GM12878 (cell line): ENCODE measurements around the gene USH2A. TPM values are rescaled to one million over a fixed set of nuclear protein-coding genes. Genes with fewer than 3 reads are reported as not detected.

ENCODE experiments used
- ATAC-seq: fragments of 200-7000 bp; cut with Tn5 transposase; 3 replicates; pipeline ENCODE4 v1.9.1; 2020; ENCODE audit warnings: mild to moderate bottlenecking, moderate library complexity
- BruUV-seq: library from RNA; stranded (reverse); fragments of 400-500 nt; replicated peaks from 2 replicates; lab custom pipeline; 2021; lab: Mats Ljungman, UMichigan
- CTCF ChIA-PET: fragments of 300-600 bp; sonication (Branson Sonifier 250); formaldehyde crosslinking; extraction: SDS; loops from one replicate; lab custom pipeline; 2021; ENCODE audit warnings: inconsistent platforms; lab: Yijun Ruan, JAX
- POLR2A ChIA-PET: fragments of 350-600 bp; formaldehyde crosslinking; extraction: SDS; loops from one replicate; lab custom pipeline; 2021; ENCODE audit warnings: inconsistent platforms; lab: Charles Lee
- RAD21 ChIA-PET: fragments of 300-600 bp; sonication (Branson Sonifier 250); formaldehyde crosslinking; loops from one replicate; lab custom pipeline; 2023; ENCODE audit warnings: antibody characterized with exemption; ENCODE audit not compliant: unreplicated experiment; lab: Charles Lee
- SMC1A ChIA-PET: fragments of 300-600 bp; sonication (Branson Sonifier 250); formaldehyde crosslinking; loops from one replicate; lab custom pipeline; 2023; ENCODE audit not compliant: unreplicated experiment, uncharacterized antibody; lab: Charles Lee
- DNase-seq: peaks from one replicate; pipeline ENCODE4 v3.0.0-alpha.2; 2011; ENCODE audit warnings: low read depth, low spot score
- FAIRE-seq: peaks from 3 replicates; lab custom pipeline; 2011; peaks lifted over from hg19 to GRCh38; lab: Jason Lieb, UNC
- H2AFZ ChIP-seq: 2 replicates; pipeline ENCODE4 v1.6.0; 2011; ENCODE audit warnings: low read depth, low read length, control low read depth; ENCODE audit not compliant: control insufficient read depth
- H3K27ac ChIP-seq: 2 replicates; pipeline ENCODE4 v1.5.1; 2011; ENCODE audit warnings: control low read depth; ENCODE audit not compliant: control insufficient read depth, insufficient read depth
- H3K27me3 ChIP-seq, 2 experiments: replicated peaks in 1 of 2; 2 replicates each; pipeline versions ENCODE4 v1.6.0 to v1.6.1; 2011; ENCODE audit warnings: low read length in 1 of 2; ENCODE audit not compliant: control insufficient read depth in 2 of 2, insufficient read depth in 2 of 2
- H3K36me3 ChIP-seq, 2 experiments: 2 replicates each; pipeline ENCODE4 v1.5.1; 2011; ENCODE audit warnings: low read length in 1 of 2; ENCODE audit not compliant: control insufficient read depth in 2 of 2, insufficient read depth in 2 of 2
- H3K4me1 ChIP-seq: 2 replicates; pipeline ENCODE4 v1.6.1; 2011; ENCODE audit warnings: mild to moderate bottlenecking, low read length, moderate library complexity, mixed read lengths; ENCODE audit not compliant: control insufficient read depth, insufficient read depth
- H3K4me2 ChIP-seq: 2 replicates; pipeline ENCODE4 v1.6.0; 2011; ENCODE audit warnings: control low read depth; ENCODE audit not compliant: control insufficient read depth, insufficient read depth
- H3K4me3 ChIP-seq: fragments of 200-600 bp; sonication (generic); 2 replicates; pipeline ENCODE4 v1.5.1; 2016
- H3K79me2 ChIP-seq: 2 replicates; pipeline ENCODE4 v1.6.0; 2011; ENCODE audit warnings: low read length; ENCODE audit not compliant: control insufficient read depth, insufficient read depth
- H3K9ac ChIP-seq: 2 replicates; pipeline ENCODE4 v1.8.0; 2011; ENCODE audit warnings: low read length, control low read depth, mixed read lengths; ENCODE audit not compliant: control insufficient read depth, insufficient read depth
- H3K9me3 ChIP-seq: replicated peaks from 3 replicates; pipeline ENCODE4 v1.5.1; 2011; ENCODE audit warnings: mild to moderate bottlenecking, low read length; ENCODE audit not compliant: control insufficient read depth, insufficient read depth
- H4K20me1 ChIP-seq: 2 replicates; pipeline ENCODE4 v1.6.0; 2011; ENCODE audit not compliant: control insufficient read depth, insufficient read depth
- TAF1 ChIP-seq: IDR thresholded peaks from 2 replicates; pipeline ENCODE4 v1.6.1; 2011; ENCODE audit warnings: mild to moderate bottlenecking, low read depth, low read length, borderline replicate concordance
- USF2 ChIP-seq: IDR thresholded peaks from 2 replicates; pipeline ENCODE4 v1.6.1; 2011; ENCODE audit warnings: low read depth, low read length, improper control_type of control experiment, borderline replicate concordance
- in situ Hi-C: fragments of 300-500 bp; cut with MboI; formaldehyde crosslinking; loops from 9 replicates; pipeline ENCODE4 v1.14.3; 2018; ENCODE audit warnings: mixed read lengths
- intact Hi-C: fragments of 100-400 bp; cut with micrococcal nuclease; formaldehyde crosslinking; loops from one replicate; pipeline ENCODE4 v1.14.2; 2022; ENCODE audit not compliant: unreplicated experiment
- polyA plus RNA-seq, 11 experiments: library from polyadenylated mRNA; depleted of rRNA in 4 of 11; unstranded in 6 of 11; stranded (reverse) in 5 of 11; fragments of >200 nt; fragmentation: Nextera tagmentation in 4 of 11; fragmentation: Illumina TruSeq in 1 of 11; extraction: Ambion mirVana in 4 of 11; extraction: Trizol in 1 of 11; gene quantifications; 1 replicate in 1 of 11; 2 replicates in 10 of 11; pipeline versions ENCODE4 v1.2.1 to v1.2.3, GENCODE V29; 2011 to 2016; ENCODE audit warnings: inconsistent platforms in 2 of 11, missing spikeins in 2 of 11, low read depth in 1 of 11
- total RNA-seq, 4 experiments: library from RNA; depleted of rRNA in 3 of 4; stranded (reverse); fragments of >200 nt in 3 of 4; fragmentation: Illumina TruSeq in 1 of 4; extraction: Trizol in 1 of 4; gene quantifications; 2 replicates each; pipeline versions ENCODE4 v1.2.1 to v1.2.3, GENCODE V29; 2013 to 2021
- TF ChIP-seq, protein P1 (sequence below): IDR thresholded peaks from 2 replicates; pipeline ENCODE4 v1.6.1; 2012; ENCODE audit warnings: mild to moderate bottlenecking, low read depth, low read length

USH2A gene
- total and polyA plus RNA-seq, 10 of the 15 experiments (the other 5 are each of a cell fraction or from before 2014, with no cell fraction given) = under 0.01 to 0.20 (median 0.01) TPM; not detected in 2

GRCh38 chr1:216178281-216178680 lies 245.0 kb downstream of the USH2A start:
- ChIA-PET POLR2A (no interaction called here), SMC1A (interaction anchor here (0.6 kb wide), 1 partner anchor 609 kb away, joined by 3 read pairs; no protein-coding TSS in a partner anchor), CTCF (no interaction called here), RAD21 (no interaction called here)
- intact Hi-C loops (no loop called here), in situ Hi-C loops (no loop called here)
- no peak for DNase-seq
- no peaks in the 10 kb centered on the region for H3K27me3 ChIP-seq
- no TSS peak for BruUV-seq
- no peak overlapping the region for H3K4me2 ChIP-seq
- H3K79me2 ChIP-seq = no peaks in the 10 kb centered on the region
- no peaks in the 10 kb centered on the region for H3K36me3 ChIP-seq
- H4K20me1 ChIP-seq = no peaks in the 10 kb centered on the region
- H3K4me3 ChIP-seq = no peak overlapping the region
- no peaks in the 10 kb centered on the region for H3K9me3 ChIP-seq
- no peak overlapping the region for H2AFZ ChIP-seq
- no peak for FAIRE-seq
- no peak for ATAC-seq
- TF ChIP-seq, protein P1, sequence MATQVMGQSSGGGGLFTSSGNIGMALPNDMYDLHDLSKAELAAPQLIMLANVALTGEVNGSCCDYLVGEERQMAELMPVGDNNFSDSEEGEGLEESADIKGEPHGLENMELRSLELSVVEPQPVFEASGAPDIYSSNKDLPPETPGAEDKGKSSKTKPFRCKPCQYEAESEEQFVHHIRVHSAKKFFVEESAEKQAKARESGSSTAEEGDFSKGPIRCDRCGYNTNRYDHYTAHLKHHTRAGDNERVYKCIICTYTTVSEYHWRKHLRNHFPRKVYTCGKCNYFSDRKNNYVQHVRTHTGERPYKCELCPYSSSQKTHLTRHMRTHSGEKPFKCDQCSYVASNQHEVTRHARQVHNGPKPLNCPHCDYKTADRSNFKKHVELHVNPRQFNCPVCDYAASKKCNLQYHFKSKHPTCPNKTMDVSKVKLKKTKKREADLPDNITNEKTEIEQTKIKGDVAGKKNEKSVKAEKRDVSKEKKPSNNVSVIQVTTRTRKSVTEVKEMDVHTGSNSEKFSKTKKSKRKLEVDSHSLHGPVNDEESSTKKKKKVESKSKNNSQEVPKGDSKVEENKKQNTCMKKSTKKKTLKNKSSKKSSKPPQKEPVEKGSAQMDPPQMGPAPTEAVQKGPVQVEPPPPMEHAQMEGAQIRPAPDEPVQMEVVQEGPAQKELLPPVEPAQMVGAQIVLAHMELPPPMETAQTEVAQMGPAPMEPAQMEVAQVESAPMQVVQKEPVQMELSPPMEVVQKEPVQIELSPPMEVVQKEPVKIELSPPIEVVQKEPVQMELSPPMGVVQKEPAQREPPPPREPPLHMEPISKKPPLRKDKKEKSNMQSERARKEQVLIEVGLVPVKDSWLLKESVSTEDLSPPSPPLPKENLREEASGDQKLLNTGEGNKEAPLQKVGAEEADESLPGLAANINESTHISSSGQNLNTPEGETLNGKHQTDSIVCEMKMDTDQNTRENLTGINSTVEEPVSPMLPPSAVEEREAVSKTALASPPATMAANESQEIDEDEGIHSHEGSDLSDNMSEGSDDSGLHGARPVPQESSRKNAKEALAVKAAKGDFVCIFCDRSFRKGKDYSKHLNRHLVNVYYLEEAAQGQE = no peak
- TF ChIP-seq TAF1 (no peak), USF2 (no peak)
- H3K9ac ChIP-seq = no peak overlapping the region
- H3K4me1 ChIP-seq = no peaks in the 10 kb centered on the region
- no peak overlapping the region for H3K27ac ChIP-seq
